LNCaP clone FGC (cell line): Measurements from ENCODE around the gene GCN1.

Experiments used
- DNase-seq: peaks from one replicate; pipeline ENCODE4 v3.0.0-alpha.2; 2011; ENCODE audit warnings: low read depth
- H3K4me3 ChIP-seq: 2 replicates; pipeline ENCODE4 v1.5.1; 2011; ENCODE audit warnings: mild to moderate bottlenecking, low read depth, low read length, control low read depth
- CTCF ChIP-seq: IDR thresholded peaks from 2 replicates; pipeline ENCODE4 v1.5.1; 2012; ENCODE audit warnings: mild to moderate bottlenecking; ENCODE audit not compliant: control insufficient read depth, insufficient read depth; ENCODE audit errors: extremely low read depth

GCN1 gene, protein sequence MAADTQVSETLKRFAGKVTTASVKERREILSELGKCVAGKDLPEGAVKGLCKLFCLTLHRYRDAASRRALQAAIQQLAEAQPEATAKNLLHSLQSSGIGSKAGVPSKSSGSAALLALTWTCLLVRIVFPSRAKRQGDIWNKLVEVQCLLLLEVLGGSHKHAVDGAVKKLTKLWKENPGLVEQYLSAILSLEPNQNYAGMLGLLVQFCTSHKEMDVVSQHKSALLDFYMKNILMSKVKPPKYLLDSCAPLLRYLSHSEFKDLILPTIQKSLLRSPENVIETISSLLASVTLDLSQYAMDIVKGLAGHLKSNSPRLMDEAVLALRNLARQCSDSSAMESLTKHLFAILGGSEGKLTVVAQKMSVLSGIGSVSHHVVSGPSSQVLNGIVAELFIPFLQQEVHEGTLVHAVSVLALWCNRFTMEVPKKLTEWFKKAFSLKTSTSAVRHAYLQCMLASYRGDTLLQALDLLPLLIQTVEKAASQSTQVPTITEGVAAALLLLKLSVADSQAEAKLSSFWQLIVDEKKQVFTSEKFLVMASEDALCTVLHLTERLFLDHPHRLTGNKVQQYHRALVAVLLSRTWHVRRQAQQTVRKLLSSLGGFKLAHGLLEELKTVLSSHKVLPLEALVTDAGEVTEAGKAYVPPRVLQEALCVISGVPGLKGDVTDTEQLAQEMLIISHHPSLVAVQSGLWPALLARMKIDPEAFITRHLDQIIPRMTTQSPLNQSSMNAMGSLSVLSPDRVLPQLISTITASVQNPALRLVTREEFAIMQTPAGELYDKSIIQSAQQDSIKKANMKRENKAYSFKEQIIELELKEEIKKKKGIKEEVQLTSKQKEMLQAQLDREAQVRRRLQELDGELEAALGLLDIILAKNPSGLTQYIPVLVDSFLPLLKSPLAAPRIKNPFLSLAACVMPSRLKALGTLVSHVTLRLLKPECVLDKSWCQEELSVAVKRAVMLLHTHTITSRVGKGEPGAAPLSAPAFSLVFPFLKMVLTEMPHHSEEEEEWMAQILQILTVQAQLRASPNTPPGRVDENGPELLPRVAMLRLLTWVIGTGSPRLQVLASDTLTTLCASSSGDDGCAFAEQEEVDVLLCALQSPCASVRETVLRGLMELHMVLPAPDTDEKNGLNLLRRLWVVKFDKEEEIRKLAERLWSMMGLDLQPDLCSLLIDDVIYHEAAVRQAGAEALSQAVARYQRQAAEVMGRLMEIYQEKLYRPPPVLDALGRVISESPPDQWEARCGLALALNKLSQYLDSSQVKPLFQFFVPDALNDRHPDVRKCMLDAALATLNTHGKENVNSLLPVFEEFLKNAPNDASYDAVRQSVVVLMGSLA (N-terminal part only)

DNA sequence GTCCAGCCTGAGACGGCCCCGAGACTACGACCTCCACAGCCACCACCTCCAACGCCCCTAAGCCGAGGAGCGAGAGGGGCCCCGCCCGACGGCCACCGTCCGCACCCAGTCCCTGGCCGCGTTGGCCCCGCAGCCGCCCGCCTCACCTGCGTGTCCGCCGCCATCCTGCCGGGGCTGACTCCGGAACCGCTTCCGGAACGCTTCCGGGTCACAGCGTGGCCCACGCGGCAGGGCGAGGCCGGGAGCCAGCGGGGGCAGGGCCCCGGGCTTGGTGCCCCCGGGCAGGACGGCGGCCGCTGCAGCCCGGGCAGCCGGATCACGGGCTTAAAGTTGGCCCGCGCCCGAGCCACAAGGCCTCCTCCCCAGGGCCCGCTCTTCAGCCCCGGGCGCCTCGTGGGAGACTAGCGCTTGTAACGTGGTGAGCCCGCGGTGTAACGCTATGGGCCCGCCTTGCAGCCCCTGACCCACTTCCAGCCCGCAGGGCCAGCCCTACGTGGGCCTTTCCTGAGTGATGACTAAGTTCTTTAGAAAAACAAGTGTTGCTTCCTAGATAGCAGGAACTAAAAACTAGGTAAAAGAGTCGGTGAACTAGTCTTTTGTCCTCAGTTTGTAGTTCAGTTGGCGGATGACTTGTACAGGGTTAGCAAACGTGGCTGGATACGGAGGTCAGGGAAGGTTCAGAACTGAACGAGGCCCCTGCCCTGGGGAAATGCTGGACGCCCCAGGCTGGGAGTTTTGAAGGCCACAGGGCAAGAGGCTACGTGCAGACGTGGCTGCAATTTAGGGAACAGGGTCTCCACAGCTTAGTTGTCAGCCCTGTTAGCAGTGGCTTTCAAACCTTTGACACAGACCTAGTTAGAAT is at the start of gene GCN1:
GCN1 (minus strand) TSS at position 182 of the 862 bp plus-strand sequence; CDS start at position 164, 18 bp downstream.
- peak within 1 kb of the TSS; percentile 93 for H3K4me3 ChIP-seq
- no peak for TF ChIP-seq CTCF
- peak; percentile 52 for DNase-seq

- no peak for DNase-seq
- no peak overlapping the region for H3K4me3 ChIP-seq
- TF ChIP-seq CTCF: no peak
Measured at GRCh38 chr12:120242971-120243699, 48.6 kb upstream of the GCN1 start.

DNA sequence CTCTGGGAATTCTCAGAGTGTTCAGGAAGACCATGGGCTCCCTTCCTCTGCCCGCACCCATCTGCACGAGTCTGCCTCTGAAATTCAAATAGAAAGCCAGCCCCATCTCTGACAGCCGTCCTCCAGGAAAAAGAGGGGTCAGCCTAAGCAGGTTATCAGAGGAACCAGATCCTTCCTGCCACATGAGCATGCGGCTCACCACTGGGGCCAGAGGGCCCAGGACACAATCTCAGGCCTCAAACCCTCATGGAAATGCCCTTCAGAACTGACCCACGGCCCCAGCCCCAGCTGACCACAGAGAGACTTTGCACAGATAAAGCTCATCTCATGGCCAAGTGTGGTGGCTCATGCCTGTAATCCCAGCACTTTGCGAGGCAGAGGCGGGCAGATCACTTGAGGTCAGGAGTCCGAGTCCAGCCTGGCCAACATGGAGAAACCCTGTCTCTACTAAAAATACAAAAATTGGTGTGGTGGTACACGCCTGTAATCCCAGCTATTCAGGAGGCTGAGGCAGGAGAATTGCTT is 47.8 kb upstream of the GCN1 start:
- no peak for DNase-seq
- H3K4me3 ChIP-seq: no peak overlapping the region
- no peak for TF ChIP-seq CTCF

- no peak for DNase-seq
- no peak overlapping the region for H3K4me3 ChIP-seq
- no peak for TF ChIP-seq CTCF
Measured at GRCh38 chr12:120241561-120242274, 47.2 kb upstream of the GCN1 start.

GRCh38 chr12:120240495-120240833 is 45.9 kb upstream of the GCN1 start:
- no peak for DNase-seq
- no peak overlapping the region for H3K4me3 ChIP-seq
- no peak for TF ChIP-seq CTCF
